Measurements from ENCODE around the gene ATRNL1.

- TF ChIP-seq CTCF (IDR thresholded peaks at IDR 0.05) (no peak), POLR2A (IDR thresholded peaks at IDR 0.05) (no peak)
These were observed 858.1 kb downstream of the ATRNL1 start for GRCh38 chr10:115951242-115951641.
